Activated CD8-positive, alpha-beta memory T cell treated with anti-CD3 and anti-CD28 coated beads, Interleukin-2, amount 50 U/mL, for 1 hour (primary cell): ENCODE data around the gene ITGB1.

Source experiments
- DNase-seq: peaks from one replicate; pipeline ENCODE4 v3.0.0-alpha.2; 2020; ENCODE audit errors: extremely low read depth

ITGB1 gene

GRCh38 chr10:32889631-32890212, 68.3 kb downstream of the ITGB1 start:
- DNase-seq = no peak

- no peak for DNase-seq
Observed at GRCh38 chr10:32888161-32888927, 69.7 kb downstream of the ITGB1 start.

GRCh38 chr10:32887481-32887880, 70.5 kb downstream of the ITGB1 start:
- no peak for DNase-seq

- no peak for DNase-seq
Observed at GRCh38 chr10:32882076-32882475, 76.0 kb downstream of the ITGB1 start.

- DNase-seq = no peak
Observed at GRCh38 chr10:32878646-32879045, 79.4 kb downstream of the ITGB1 start.

- no peak for DNase-seq
Observed at GRCh38 chr10:32877915-32878314, 80.1 kb downstream of the ITGB1 start.

GRCh38 chr10:32865170-32865569, 92.9 kb downstream of the ITGB1 start:
- DNase-seq = no peak

GRCh38 chr10:32854435-32854834, 103.6 kb downstream of the ITGB1 start:
- no peak for DNase-seq

- DNase-seq = no peak
Observed at GRCh38 chr10:32851301-32851700, 106.7 kb downstream of the ITGB1 start.
